RKO (cell line): ENCODE results near the gene TASP1.
A peak's percentile ranks its signal among the peaks of the same experiment; 100 is the strongest.
"Not testable (repeated sequence)": the region's sequence is repeated elsewhere in the genome, so short reads cannot be mapped to it uniquely, and the experiment has no call there.

Experiments used
- DNase-seq: peaks from one replicate; pipeline ENCODE4 v3.0.0-alpha.2; 2016; ENCODE audit warnings: low spot score

Gene TASP1

DNA sequence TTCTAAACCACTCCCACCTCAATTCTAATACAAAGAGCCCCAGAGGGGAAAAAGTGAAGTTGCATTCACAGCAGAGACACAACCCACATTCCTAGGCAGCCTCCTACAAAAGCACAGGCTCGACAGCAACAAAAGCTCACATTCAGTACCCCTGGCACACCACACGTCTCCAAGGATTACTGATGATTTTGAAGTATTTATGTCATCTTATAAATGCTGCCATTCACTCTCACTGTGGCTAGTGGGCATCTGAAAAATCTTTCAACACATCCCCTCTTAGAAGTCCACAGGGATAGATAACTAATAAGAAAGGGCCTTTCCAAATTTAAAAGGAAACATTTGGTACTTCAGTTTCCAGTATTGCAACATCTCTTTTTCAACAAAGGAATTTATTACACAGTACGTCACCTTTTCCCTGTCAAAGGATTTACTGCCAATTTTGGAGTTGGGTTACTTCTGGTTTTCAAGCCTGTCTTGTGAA lies 146.7 kb downstream of the TASP1 start:
- no peak for DNase-seq

DNA sequence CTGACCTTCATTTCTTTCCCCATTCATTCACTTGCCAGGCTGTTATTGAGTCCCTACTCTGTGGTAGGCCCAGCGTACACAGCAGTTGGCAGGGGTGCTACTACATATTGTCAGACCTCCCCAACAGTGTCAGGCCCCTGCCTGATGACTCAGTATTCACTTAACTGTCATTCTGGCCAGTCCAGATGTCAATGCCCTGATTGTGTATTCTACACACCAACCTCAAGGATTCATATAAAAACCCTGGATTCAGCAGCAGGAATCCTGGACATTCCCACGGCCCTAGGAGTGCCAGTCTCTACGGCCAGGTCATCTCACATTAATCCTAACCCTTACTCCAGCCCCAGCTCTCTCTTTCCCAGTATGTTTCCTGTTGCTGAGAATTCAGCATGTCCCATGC lies 151.5 kb downstream of the TASP1 start:
- no peak for DNase-seq

DNA sequence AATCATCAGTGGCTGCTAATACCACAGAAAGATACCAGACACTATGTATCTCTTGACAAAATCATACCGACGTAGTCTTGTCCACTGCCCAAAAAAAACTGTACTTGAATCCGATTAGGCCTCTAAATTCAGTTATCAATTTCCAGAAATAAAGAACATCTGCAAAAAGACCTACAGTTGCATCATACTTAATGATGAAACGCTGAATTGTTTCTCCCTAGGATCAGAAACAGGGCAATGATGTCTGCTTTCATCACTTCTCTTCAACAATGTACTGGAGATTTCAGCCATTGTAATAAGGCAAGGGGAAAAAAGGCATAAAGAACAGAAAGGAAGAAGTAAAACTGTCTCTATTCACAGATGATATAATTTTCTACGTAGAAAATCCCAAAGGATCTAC lies 152.0 kb downstream of the TASP1 start:
- DNase-seq, result no peak

DNA sequence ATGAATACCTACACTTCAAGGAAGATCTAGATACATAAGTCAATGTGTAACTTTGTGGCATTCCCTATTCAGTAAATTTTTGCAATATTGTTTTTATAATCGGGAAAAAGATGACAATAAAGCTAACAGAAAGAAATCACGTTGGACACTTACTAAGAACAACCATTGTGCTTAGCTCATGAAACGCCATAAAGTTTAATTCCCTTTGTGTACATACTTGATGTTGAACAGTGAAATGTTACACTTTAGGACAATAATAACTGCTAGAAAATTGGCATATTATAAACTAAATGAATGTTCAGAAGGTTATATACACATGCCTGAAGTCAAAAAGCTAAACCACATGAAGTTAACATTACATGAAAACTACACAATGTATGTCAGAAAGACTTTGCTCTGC lies 153.2 kb downstream of the TASP1 start:
- DNase-seq, result no peak

DNA sequence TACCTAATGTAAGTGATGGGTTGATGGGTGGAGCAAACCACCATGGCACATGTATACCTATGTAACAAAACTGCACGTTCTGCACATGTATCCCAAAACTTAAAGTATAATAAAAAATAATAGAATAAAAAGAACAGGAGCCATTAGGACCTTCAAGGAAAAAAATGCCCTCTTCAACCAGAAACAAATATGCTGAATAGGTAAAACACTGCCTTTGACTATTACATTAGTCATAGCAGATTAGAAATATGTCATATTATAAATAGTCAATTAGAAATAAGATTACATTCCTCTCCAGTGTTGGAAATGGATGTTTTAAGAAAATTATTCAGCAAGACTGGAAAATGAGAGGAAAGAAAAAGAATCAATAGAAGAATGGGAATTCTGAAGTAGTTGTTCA lies 153.7 kb downstream of the TASP1 start:
- DNase-seq, result not testable (repeated sequence)

DNA sequence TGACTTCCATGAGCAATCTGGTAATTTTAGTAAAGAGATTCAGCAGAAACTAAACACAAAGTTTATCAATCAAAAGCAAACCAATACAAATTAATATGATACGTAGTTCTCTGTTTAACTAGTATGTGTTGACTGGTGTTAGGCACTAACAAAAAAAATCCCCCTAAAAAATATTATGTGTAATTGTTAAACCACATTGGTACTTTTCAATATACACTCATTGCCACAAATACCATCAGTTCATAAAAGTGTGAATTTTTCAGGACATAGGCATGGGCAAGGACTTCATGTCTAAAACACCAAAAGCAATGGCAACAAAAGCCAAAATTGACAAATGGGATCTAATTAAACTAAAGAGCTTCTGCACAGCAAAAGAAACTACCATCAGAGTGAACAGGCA lies 155.3 kb downstream of the TASP1 start:
- not testable (repeated sequence) for DNase-seq

DNA sequence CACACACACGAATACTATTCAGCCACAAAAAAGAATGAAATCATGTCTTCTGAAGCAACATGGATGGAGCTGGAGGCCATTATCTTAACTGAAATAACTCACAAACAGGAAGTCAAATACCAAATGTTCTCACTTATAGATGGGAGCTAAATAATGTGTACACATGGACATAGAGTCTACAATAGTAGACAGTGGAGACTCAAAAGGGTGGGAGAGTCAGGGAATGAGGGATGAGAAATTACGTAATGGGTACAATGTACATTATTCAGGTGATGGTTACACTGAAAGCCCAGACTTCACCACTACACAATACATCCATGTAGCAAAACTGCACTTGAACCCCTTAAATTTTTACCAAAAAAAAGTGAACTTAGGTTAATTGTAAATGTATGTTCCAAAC lies 160.4 kb downstream of the TASP1 start:
- no peak for DNase-seq

DNA sequence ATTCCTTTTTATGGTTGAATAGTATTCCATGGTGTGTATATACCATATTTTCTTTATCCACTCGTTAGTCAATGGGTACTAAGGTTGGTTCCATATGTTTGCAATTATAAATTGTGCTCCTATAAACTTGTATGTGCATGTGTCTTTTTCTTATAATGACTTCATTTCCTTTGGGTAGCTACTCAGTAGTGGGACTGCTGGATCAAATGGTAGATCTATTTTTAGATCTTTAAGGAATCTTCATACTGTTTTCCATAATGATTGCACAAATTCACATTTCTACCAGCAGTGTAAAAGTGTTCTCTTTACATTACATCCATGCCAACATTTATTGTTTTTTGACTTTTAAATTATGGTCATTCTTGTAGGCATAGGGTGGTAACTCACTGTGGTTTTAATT lies 164.3 kb downstream of the TASP1 start:
- no peak for DNase-seq

DNA sequence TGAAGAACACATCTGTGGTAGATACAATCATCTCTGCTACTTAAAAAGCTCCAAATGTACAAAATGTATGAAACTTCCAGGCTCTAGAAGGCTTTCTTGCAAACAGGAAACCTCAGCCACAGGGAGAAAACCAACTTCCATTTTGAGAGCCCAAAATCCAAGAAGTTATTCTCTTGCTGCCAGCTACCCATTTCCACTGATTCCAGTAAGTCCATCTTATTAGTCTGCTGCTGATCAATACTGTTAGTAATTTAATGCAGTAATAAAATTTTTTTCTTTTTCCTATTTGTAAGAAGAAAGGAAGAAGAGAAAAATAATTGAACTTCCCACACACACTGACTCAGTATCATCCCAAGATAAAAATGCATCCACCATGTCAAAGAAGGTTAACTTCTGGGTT lies 169.5 kb downstream of the TASP1 start:
- DNase-seq, result no peak

DNA sequence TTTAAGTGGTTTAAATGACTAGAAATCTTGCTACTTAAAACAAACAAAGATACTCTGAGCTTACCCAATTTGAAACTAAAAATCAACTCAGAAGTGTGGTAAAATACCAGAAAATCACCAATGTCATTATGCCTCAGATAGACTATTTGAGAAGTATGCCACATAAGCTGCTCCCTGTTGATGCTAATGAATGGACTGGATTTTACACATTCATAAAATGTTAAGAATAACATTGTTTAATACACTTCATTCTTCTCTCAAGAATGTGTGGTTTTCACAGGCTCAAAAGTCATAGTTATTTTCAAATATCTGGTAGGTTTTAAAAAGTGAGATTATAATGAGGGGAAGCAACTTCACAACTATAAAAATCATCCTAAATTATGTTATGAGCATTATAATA lies 170.6 kb downstream of the TASP1 start:
- DNase-seq, result no peak

DNA sequence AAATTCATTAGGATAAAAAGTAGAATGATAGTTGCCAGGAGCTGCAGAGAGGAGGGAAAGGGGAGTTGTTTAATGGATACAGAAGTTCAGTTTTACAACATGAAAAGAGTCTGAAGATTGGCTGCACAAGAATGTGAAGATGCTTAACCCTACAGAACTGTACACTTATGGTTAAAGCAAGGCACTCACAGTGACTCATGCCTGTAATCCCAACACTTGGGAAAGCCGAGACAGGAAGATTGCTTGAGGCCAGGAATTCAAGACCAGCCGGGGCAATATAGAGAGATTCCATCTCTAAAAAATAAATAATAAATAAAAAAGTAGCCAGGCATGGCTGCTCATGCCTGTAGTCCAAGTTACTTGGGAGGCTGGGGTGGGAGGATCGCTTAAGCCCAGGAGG lies 174.0 kb downstream of the TASP1 start:
- DNase-seq, result no peak

DNA sequence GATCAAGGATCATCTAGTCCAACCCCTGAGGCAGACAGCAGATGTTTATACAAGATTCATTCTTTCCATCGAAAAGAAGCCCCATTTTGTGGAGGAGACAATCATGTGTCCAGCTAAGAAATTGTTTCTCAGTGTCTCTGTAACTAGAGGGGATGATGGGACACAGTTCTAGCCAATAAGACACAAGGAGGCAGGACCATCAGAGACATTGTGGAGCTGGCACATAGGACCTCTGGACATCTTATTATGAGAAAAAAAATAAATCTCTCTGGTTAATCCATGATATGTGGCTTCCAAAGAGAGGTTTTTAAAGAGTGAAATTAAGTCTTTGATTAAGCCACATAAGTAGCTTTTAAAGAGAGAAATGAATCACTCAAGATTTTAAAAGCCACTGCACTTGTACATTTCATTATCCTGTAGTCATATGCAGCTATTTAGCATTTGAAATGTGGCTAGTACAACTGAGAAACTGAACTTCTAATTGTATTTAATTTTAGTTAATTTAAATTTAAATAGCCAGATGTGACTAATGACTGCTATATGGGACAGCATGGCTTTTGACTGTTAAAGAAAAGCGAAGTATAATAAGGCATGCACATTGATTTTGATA lies 176.8 kb downstream of the TASP1 start:
- no peak for DNase-seq

DNA sequence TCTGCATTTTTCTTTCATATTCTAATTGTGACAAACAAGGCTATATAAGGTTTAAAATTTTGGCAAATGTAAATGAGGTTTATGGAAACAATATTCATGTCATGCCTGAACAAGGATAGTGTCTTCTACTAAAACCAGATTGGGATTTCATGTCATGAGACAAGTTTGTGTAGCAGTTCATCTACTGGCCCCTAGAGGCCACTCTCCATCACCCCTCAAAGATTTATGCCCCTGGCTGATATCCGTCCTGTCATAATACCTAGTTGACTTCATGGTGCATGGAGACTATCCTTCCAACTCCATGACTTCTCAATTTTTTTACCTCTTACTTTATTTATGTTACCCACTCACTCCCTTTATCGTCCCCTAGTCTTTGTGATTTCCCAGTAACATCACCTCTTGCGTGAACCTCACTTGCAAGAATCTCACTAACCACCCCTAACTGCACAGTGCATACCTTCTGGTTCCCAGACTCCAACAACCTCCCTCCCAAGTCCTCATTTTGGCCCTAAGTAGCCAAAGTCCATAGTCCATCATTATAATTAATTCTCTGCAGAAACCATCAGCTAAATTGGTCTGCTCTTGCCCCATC lies 179.8 kb downstream of the TASP1 start:
- DNase-seq, result peak; percentile 67

DNA sequence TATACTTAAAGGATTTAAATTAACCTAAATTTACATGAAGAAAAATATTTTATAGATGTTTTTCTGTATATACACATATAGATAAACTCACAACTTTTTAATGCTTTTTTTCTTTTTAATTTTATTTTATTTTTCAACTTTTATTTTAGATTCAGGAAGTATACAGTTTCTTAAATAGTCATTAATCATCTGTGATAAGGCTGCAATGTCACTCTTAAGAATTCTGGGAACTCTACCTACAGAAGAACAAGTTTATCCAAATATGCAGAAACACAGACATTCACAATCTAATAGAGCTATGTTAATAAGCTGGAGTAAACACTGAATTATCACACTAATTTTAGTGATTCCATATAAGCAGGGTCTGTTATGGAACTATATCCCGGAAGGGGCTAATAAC lies 181.2 kb downstream of the TASP1 start:
- DNase-seq, result no peak

DNA sequence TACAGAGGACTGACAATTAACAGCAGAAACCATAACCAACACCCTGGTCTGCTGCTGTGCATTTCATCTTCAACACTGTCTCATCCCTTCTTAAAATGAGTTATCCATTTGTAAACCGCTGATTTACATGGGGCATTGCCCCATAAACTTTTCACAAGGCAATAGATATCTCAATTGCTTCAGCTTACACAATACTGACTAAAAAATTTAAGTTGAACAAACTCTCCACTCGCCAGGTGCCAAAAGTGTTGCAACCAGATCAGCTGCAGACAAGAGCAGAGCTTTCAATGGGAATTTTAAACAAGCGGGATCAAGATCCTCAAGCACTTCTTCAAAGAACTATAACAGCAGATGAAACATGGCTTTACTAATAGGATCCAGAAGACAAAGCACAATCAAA lies 183.0 kb downstream of the TASP1 start:
- DNase-seq, result no peak

DNA sequence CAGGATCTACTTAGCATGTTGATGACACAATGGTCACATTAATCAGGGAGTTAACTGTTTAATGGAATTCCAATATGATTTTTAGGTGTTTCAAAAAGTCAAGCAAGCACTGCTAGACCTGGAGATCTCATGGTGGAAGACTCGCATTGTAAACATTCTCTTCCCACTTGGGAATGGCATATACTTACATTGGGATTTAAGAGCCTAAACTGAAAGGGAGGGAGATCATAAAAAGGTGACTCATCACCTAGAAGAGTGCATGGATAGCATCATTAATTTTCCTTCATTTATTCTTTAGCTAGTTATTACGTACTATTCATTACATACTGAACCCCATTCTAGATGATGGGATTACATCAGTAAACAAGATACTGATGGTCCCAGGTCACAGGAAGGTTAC lies 185.4 kb downstream of the TASP1 start:
- no peak for DNase-seq

DNA sequence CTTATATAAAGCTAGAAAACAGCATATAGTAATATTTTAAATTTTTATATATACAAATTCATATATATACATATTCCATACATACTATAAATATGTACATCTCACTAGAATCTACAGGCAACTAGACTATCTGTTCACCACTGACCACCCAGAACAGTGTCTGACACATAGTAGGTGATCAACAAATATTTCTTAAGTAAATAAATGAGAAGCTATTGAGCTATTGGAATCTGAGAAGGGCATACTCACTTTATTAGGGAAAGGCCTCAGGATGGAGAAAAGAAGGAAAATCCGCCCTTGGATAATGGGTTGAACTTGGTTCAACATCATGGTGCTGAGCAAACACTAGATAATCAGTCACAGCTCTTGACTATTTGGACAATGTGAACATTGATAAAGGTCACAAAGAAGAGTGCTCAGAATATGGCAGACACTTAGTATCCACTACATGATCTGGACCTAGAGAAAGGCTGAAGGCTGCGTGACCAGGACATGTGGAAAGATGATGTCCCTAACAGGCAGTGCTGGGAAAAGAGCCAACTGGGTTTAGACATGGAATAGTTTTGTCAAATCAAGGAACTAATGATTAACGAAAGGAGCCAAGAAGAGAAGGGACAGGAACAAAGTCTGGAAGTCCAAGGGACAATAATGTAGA lies 186.1 kb downstream of the TASP1 start:
- no peak for DNase-seq

DNA sequence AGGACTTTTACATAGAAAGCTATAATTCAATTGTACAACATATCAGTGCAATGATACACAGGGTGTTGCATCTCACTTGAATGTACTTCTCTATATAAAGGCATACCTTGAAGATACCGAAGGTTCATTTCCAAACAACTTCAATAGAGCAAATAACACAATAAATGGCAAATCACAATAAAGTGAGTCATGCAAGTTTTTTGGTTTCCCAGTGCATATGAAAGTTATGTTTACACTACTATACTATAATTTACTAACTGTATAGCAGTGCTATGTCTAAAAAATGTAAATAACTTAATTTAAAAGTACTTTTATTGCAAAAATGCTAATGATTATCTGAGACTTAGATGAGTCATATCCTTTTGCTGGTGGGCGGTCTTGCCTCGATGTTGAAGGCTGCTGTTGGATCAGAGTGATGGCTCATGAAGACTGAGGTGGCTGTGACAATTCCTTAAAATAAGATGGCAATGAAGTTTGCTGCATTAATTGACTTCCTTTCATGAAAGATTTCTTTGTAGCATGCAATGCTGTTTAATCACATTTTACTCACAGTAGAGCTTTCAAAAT lies 188.8 kb downstream of the TASP1 start:
- DNase-seq, result peak; percentile 13

DNA sequence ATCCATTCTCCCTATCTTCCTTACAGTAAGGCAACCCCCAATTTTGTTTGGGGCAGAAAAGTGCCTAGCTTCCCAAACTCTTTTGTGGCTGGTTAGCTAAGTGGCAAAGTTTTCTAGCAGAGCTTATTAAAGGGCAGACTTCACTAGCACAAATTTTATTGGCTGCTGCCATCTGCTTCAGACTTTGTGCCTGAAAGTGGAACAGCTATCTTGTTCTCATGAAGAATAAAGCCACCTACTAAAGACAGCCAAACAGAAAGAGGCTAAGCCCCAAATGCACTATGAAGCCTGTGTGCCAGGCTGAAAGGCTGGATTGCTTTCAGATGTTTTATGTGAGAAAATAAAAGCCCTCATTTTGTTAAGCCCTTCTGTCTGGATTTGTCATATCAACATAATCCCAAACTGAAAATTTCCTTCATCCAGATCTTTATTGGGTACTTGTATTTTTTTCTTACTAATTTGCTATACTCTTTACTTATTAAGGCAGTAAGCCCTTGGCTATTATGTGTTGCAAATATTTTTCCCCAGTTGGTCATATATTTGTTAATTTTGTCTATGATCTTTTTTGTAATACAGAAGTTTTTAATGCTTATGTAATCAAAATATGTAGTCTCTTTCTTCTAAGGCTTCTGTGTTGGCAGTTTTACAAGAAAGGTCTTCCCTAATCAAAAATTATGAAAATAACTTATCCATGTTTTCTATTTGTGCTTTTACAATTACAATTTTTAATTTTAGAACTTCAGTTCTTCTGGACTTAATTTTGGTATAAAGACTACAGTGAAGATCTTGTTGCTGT lies 191.1 kb downstream of the TASP1 start:
- no peak for DNase-seq

DNA sequence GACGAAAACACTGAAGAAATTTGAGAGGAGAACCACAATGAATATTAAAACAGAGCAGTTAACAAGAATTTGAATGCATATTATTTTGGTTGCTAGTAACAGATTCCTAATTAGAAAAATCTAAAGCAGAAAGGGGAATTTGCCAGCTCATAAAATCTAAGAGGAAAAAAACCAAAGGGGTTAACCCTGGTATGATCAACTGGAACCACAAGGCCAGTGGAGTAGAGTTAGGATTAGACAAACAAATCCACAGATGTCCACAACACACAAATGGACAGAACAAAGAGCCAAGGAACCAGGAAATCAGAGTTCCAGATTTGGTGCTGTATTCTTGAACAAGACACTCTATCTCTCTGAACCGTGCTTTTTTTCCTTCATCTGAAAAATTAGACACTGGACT lies 195.0 kb downstream of the TASP1 start:
- DNase-seq, result no peak

DNA sequence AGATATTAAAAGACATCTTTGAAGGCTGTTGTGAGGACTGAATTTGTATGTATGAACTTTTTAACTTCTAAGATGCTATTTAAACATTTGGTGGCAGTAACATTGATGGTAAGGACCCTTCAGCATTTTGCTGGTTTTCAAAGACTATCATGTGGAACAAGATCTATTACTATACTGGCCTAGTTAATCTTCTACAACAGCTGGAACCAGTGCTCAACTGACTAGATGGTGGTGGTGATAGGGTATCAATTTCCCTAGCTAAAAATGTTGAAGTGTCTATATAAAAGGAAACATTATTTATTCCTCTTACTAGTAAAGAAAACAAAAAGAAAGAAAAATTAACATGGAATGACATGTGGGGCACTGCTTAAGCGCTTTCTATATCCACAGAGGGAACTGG lies 195.7 kb downstream of the TASP1 start:
- DNase-seq, result no peak

DNA sequence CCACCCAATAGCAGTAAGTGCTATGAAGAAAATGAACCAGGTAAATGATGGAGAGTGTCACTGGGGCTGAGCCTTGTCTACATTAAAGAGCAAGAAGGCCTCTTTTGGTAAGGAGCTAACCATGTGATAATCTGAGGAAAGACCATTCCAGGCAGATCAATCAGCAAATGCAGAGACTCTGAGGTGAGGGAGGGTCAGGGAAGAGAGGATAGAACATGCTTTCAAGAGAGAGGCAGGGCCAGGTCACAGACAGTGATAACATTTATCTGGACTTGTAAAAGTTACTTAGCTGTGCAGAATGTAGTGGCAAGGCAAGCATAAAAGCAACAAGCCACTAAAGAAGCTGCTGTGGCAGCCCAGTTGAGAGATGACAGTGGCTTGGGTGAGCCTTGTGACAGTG lies 197.3 kb downstream of the TASP1 start:
- no peak for DNase-seq

DNA sequence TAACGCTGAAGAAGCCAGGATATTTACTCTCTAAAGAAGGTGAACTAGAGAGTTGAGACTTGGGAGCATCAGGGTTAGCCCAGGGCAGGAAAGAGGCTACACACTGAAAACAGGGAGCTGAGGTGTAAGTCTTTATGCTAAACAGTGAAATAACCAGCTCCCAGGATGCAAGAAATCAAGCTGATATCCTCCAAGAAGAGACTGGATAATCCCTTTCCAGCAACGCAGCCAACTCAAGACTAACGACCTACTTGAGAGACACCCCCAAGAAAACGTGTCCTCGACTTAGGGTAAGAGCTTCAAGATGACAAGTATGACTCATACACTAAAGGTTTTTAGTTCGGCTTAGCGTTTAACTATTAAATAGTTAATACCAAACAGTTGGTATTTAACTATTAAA lies 202.2 kb downstream of the TASP1 start:
- DNase-seq, result no peak
